Trophoblast cell (in vitro differentiated cells and primary cell): ENCODE results near the gene MYO3A.

Experiments
- DNase-seq, 2 donors: peaks; one replicate each; pipeline ENCODE4 v3.0.0-alpha.2; 2016
- H2AFZ ChIP-seq: 2 replicates; pipeline ENCODE4 v1.6.1; 2013; ENCODE audit warnings: low read length, moderate library complexity, mild to moderate bottlenecking; ENCODE audit not compliant: insufficient read depth, poor library complexity
- H2AK5ac ChIP-seq: 2 replicates; pipeline ENCODE4 v1.6.1; 2013; ENCODE audit warnings: mild to moderate bottlenecking, low read length
- H2BK120ac ChIP-seq: 2 replicates; pipeline ENCODE4 v1.6.1; 2013; ENCODE audit warnings: low read length, mild to moderate bottlenecking, moderate library complexity; ENCODE audit not compliant: insufficient read depth, poor library complexity
- H2BK12ac ChIP-seq: 2 replicates; pipeline ENCODE4 v1.6.1; 2013; ENCODE audit warnings: mild to moderate bottlenecking, low read length, moderate library complexity
- H2BK5ac ChIP-seq: 2 replicates; pipeline ENCODE4 v1.6.1; 2013; ENCODE audit warnings: low read length, low read depth, moderate library complexity, mild to moderate bottlenecking; ENCODE audit not compliant: poor library complexity
- H3K14ac ChIP-seq: 2 replicates; pipeline ENCODE4 v1.6.1; 2013; ENCODE audit warnings: mild to moderate bottlenecking, low read length
- H3K18ac ChIP-seq: 2 replicates; pipeline ENCODE4 v1.6.1; 2013; ENCODE audit warnings: mild to moderate bottlenecking, low read length
- H3K23ac ChIP-seq: 2 replicates; pipeline ENCODE4 v1.6.1; 2013; ENCODE audit warnings: low read length
- H3K27ac ChIP-seq: 2 replicates; pipeline ENCODE4 v1.5.1; 2013; ENCODE audit warnings: low read depth, mild to moderate bottlenecking, inconsistent platforms, low read length, moderate library complexity
- H3K27me3 ChIP-seq: 2 replicates; pipeline ENCODE4 v1.6.1; 2013; ENCODE audit warnings: inconsistent platforms, mild to moderate bottlenecking, low read length, moderate library complexity; ENCODE audit not compliant: insufficient read depth
- H3K36me3 ChIP-seq, 2 experiments: 1 replicate in 1 of 2; 2 replicates in 1 of 2; pipeline ENCODE4 v1.6.1; 2013; ENCODE audit warnings: low read length in 2 of 2, mild to moderate bottlenecking in 2 of 2, moderate library complexity in 1 of 2; ENCODE audit not compliant: insufficient read depth in 2 of 2, control insufficient read depth in 1 of 2
- H3K4ac ChIP-seq: 2 replicates; pipeline ENCODE4 v1.6.1; 2013; ENCODE audit warnings: low read depth, mild to moderate bottlenecking, low read length, moderate library complexity
- H3K4me1 ChIP-seq, 2 experiments: 1 replicate in 1 of 2; 2 replicates in 1 of 2; pipeline ENCODE4 v1.6.1; 2013; ENCODE audit warnings: low read length in 2 of 2, mild to moderate bottlenecking in 2 of 2, moderate library complexity in 1 of 2; ENCODE audit not compliant: insufficient read depth in 2 of 2, control insufficient read depth in 1 of 2
- H3K4me2 ChIP-seq: 2 replicates; pipeline ENCODE4 v1.6.1; 2013; ENCODE audit warnings: inconsistent platforms, mild to moderate bottlenecking, low read length, moderate library complexity
- H3K4me3 ChIP-seq: 2 replicates; pipeline ENCODE4 v1.5.1; 2013; ENCODE audit warnings: mild to moderate bottlenecking, low read depth, low read length, inconsistent platforms
- H3K79me1 ChIP-seq: one replicate; pipeline ENCODE4 v1.6.1; 2013; ENCODE audit warnings: low read length
- H3K79me2 ChIP-seq: 2 replicates; pipeline ENCODE4 v1.6.1; 2013; ENCODE audit warnings: low read length, mild to moderate bottlenecking; ENCODE audit not compliant: control insufficient read depth, insufficient read depth, poor library complexity
- H3K9ac ChIP-seq: 2 replicates; pipeline ENCODE4 v1.6.1; 2013; ENCODE audit warnings: mild to moderate bottlenecking, low read length
- H3K9me3 ChIP-seq: 2 replicates; pipeline ENCODE4 v1.6.1; 2013; ENCODE audit warnings: low read depth, mild to moderate bottlenecking, control low read depth, inconsistent platforms, low read length; ENCODE audit not compliant: insufficient read depth
- H4K12ac ChIP-seq: 2 replicates; pipeline ENCODE4 v1.6.1; 2013; ENCODE audit warnings: low read depth, mild to moderate bottlenecking, low read length, moderate library complexity
- H4K8ac ChIP-seq: 2 replicates; pipeline ENCODE4 v1.6.1; 2013; ENCODE audit warnings: low read depth, mild to moderate bottlenecking, low read length, moderate library complexity
- H4K91ac ChIP-seq: one replicate; pipeline ENCODE4 v1.6.1; 2013; ENCODE audit warnings: low read depth, mild to moderate bottlenecking, low read length, moderate library complexity
- WGBS: extraction: QIAGEN DNeasy Blood & Tissue Kit; methylation state at CpG from one replicate; pipeline ENCODE4 v1.1.7; 2013; ENCODE audit warnings: missing lambda C conversion rate; ENCODE audit not compliant: insufficient read length, insufficient coverage; ENCODE audit errors: extremely low coverage; 5-methylcytosine and 5-hydroxymethylcytosine counted together

The MYO3A gene

DNA sequence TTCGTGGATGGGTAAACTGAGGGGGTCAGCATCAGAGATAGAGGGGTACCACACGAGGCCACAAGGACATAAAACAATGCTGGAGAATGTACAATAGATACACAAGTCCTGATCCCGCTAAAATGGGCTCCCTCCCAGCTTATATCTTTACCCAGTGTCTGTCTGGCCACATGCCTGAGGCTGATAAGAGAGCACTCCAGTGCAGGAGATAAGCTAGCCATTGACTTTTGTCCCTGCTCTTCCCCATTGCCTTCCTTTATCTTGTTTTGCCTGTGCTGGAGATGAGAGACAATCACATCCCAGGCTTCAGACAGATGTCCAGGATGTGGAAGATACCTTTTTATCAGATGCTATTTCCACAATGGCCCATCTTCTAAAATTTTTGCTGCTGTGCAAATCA is 288.5 kb downstream of the MYO3A start:
- Histone ChIP-seq H3K4me2 (no peak overlapping the region), H2AFZ (no peak overlapping the region), H3K4me1 (peaks cover 4 to 5% of the 10 kb centered on the region in 2 experiments), H2AK5ac (no peak overlapping the region), H3K9me3 (no peaks in the 10 kb centered on the region), H4K12ac (no peak overlapping the region), H3K4me3 (no peak overlapping the region), H3K27ac (no peak overlapping the region), H3K14ac (no peak overlapping the region), H3K27me3 (peaks cover 17% of the 10 kb centered on the region), H4K8ac (no peak overlapping the region), H2BK120ac (no peak overlapping the region), H3K36me3 (no peaks in the 10 kb centered on the region), H4K91ac (no peak overlapping the region), H2BK5ac (no peak overlapping the region), H3K79me1 (no peaks in the 10 kb centered on the region), H2BK12ac (no peak overlapping the region), H3K18ac (no peak overlapping the region), H3K9ac (no peak overlapping the region), H3K79me2 (no peaks in the 10 kb centered on the region), H3K23ac (no peak overlapping the region), H3K4ac (no peak overlapping the region)
- WGBS: no CpG with 5 or more reads among the region's 3 CpGs
- peak in 1 of 2 donors; percentile 4 for DNase-seq

DNA sequence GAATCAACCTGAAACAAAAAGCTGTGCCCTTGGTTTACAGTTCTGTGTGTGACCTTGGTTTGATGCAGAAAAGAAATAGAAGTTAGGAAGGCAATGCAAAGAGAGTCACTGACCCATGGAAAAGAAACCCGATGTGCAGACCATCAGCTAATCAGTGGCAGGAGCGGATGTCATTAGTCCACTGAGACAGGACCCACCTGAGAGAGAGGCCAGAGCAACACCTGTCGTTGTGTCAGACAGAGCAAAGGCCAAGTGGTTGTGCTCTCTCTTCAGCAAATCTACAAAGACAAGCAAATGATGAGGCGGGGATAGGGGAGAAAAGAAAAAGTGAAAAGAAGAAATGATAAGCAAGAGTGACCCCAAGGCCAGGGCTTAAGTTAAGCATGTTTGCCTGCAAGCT is 291.3 kb downstream of the MYO3A start:
- Histone ChIP-seq H3K9me3 (no peaks in the 10 kb centered on the region), H3K14ac (no peak overlapping the region), H2BK120ac (no peak overlapping the region), H4K12ac (no peak overlapping the region), H3K27me3 (peaks cover 3% of the 10 kb centered on the region), H2AK5ac (no peak overlapping the region), H3K4me1 (no peaks in the 10 kb centered on the region), H3K4ac (no peak overlapping the region), H3K4me2 (no peak overlapping the region), H3K9ac (no peak overlapping the region), H3K4me3 (no peak overlapping the region), H2AFZ (no peak overlapping the region), H2BK5ac (no peak overlapping the region), H3K79me1 (no peaks in the 10 kb centered on the region), H3K23ac (no peak overlapping the region), H3K36me3 (no peaks in the 10 kb centered on the region), H2BK12ac (no peak overlapping the region), H4K8ac (no peak overlapping the region), H3K18ac (no peak overlapping the region), H3K79me2 (no peaks in the 10 kb centered on the region), H3K27ac (no peak overlapping the region), H4K91ac (no peak overlapping the region)
- no peak for DNase-seq
- no CpG with 5 or more reads among the region's 4 CpGs for WGBS

DNA sequence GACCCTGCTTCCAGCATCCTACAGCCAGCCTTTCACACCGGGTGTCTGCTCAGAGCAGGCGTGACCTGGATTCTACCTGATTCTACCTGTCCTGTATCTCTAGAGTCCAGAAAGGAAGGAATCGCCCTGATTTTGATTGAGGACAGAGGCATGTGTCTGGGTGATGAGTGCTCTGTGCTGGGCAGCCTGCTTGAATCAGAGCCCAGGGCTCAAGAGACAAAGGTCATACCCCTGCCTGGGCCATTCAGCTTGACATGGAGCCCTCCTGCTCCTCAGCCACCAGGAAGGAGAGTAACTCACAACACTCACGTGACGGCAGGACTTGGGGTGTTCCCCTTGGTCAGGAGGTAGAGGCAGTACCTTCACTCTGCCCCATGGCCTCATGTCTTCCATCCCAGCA is 293.8 kb downstream of the MYO3A start:
- H4K91ac ChIP-seq: no peak overlapping the region
- H3K79me1 ChIP-seq: no peaks in the 10 kb centered on the region
- WGBS: no CpG with 5 or more reads among the region's 5 CpGs
- no peak overlapping the region for H3K18ac ChIP-seq
- no peak overlapping the region for H4K12ac ChIP-seq
- no peaks in the 10 kb centered on the region for H3K27me3 ChIP-seq
- no peak overlapping the region for H2AFZ ChIP-seq
- H3K4me2 ChIP-seq: no peak overlapping the region
- H3K4ac ChIP-seq: no peak overlapping the region
- H3K23ac ChIP-seq: no peak overlapping the region
- H2AK5ac ChIP-seq: no peak overlapping the region
- no peak overlapping the region for H3K4me3 ChIP-seq
- no peaks in the 10 kb centered on the region for H3K36me3 ChIP-seq
- no peak overlapping the region for H4K8ac ChIP-seq
- no peak overlapping the region for H3K27ac ChIP-seq
- H3K9me3 ChIP-seq: no peaks in the 10 kb centered on the region
- H2BK120ac ChIP-seq: no peak overlapping the region
- H3K14ac ChIP-seq: no peak overlapping the region
- H3K4me1 ChIP-seq: no peaks in the 10 kb centered on the region
- H2BK12ac ChIP-seq: no peak overlapping the region
- H3K79me2 ChIP-seq: no peaks in the 10 kb centered on the region
- H3K9ac ChIP-seq: peak overlapping the region; percentile 64
- no peak overlapping the region for H2BK5ac ChIP-seq
- DNase-seq: no peak

DNA sequence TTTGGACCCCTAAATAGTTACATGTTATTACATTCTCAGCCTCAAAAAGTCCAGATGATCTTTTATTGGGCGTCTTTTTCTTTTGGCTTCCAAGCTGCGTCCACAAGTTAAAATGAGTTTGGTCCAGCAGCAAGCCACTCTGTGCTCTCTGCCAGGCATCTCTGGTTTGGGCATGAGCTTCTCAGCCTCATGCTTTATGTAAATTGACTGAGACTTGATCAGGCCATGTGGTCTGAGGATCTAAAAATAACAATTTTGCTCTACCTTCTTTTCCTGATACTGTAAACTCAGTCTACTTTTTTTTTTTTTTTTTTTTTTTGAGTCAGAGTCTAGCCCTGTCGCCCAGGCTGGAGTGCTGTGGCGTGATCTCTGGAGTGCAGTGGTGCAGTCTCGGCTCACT is 298.1 kb downstream of the MYO3A start:
- Histone ChIP-seq H3K18ac (no peak overlapping the region), H4K12ac (no peak overlapping the region), H2BK5ac (no peak overlapping the region), H3K79me2 (no peaks in the 10 kb centered on the region), H3K27me3 (no peaks in the 10 kb centered on the region), H3K4ac (no peak overlapping the region), H3K27ac (no peak overlapping the region), H3K4me2 (no peak overlapping the region), H2BK12ac (no peak overlapping the region), H2AK5ac (no peak overlapping the region), H2AFZ (no peak overlapping the region), H3K23ac (no peak overlapping the region), H4K8ac (no peak overlapping the region), H3K36me3 (no peaks in the 10 kb centered on the region), H4K91ac (no peak overlapping the region), H3K14ac (no peak overlapping the region), H3K4me3 (no peak overlapping the region), H2BK120ac (no peak overlapping the region), H3K9ac (no peak overlapping the region), H3K79me1 (no peaks in the 10 kb centered on the region), H3K4me1 (no peaks in the 10 kb centered on the region), H3K9me3 (no peaks in the 10 kb centered on the region)
- no CpG with 5 or more reads among the region's 5 CpGs for WGBS
- DNase-seq: no peak
